Panc1 (cell line): ENCODE measurements around the gene GJB6. TPM values are rescaled to one million over a fixed set of nuclear protein-coding genes. Genes with fewer than 3 reads are reported as not detected.

Experiments
- ATAC-seq: fragments of 200-7000 bp; cut with Tn5 transposase; 2 replicates; pipeline ENCODE4 v1.9.1; 2020; ENCODE audit warnings: mild to moderate bottlenecking, moderate library complexity
- BruUV-seq: library from RNA; stranded (reverse); fragments of 400-500 nt; replicated peaks from 2 replicates; lab custom pipeline; 2021; lab: Mats Ljungman, UMichigan
- CTCF ChIA-PET: fragments of 300-600 bp; sonication (Branson Sonifier 250); formaldehyde crosslinking; loops from one replicate; lab custom pipeline; 2022; ENCODE audit warnings: antibody characterized with exemption; lab: Charles Lee
- POLR2A ChIA-PET: fragments of 300-600 bp; sonication (Branson Sonifier 250); formaldehyde crosslinking; loops from one replicate; lab custom pipeline; 2022; ENCODE audit warnings: antibody characterized with exemption; lab: Charles Lee
- DNase-seq: peaks from one replicate; pipeline ENCODE4 v3.0.0-alpha.2; 2010; ENCODE audit warnings: low read depth, low spot score
- H3K27ac ChIP-seq: 2 replicates; pipeline ENCODE4 v1.5.1; 2011; ENCODE audit warnings: mild to moderate bottlenecking, low read length, inconsistent platforms
- H3K27me3 ChIP-seq: fragments of 200-500 bp; sonication (Bioruptor generic); 2 replicates; pipeline ENCODE4 v1.6.0; 2014; ENCODE audit warnings: low read length, inconsistent platforms; ENCODE audit not compliant: control insufficient read depth, insufficient read depth
- H3K36me3 ChIP-seq: fragments of 200-500 bp; sonication (Bioruptor generic); 2 replicates; pipeline ENCODE4 v1.5.1; 2014; ENCODE audit warnings: inconsistent platforms, mild to moderate bottlenecking, low read length, moderate library complexity; ENCODE audit not compliant: control insufficient read depth, insufficient read depth
- H3K4me1 ChIP-seq: 2 replicates; pipeline ENCODE4 v1.5.1; 2011; ENCODE audit warnings: inconsistent platforms, mild to moderate bottlenecking, low read length, moderate library complexity; ENCODE audit not compliant: control insufficient read depth, insufficient read depth
- H3K4me3 ChIP-seq, 2 experiments: 2 replicates each; pipeline ENCODE4 v1.5.1; 2011 to 2012; ENCODE audit warnings: low read depth in 2 of 2, low read length in 2 of 2, mild to moderate bottlenecking in 2 of 2, inconsistent platforms in 1 of 2, moderate library complexity in 1 of 2
- H3K9me3 ChIP-seq: fragments of 200-500 bp; sonication (Bioruptor generic); 2 replicates; pipeline ENCODE4 v1.5.1; 2014; ENCODE audit warnings: low read depth, mild to moderate bottlenecking, inconsistent platforms, low read length, moderate library complexity; ENCODE audit not compliant: control insufficient read depth, insufficient read depth
- CTCF ChIP-seq: fragments of 450-650 bp; IDR thresholded peaks from 2 replicates; pipeline ENCODE4 v1.5.1; 2017; ENCODE audit warnings: mild to moderate bottlenecking
- REST ChIP-seq, 2 experiments: IDR thresholded peaks; 2 replicates each; pipeline ENCODE4 v1.6.1; 2011 to 2012; ENCODE audit warnings: low read depth in 2 of 2, control low read depth in 1 of 2, low read length in 1 of 2, mild to moderate bottlenecking in 1 of 2, moderate library complexity in 1 of 2; ENCODE audit not compliant: insufficient read depth in 1 of 2
- TCF7L2 ChIP-seq: IDR thresholded peaks from 2 replicates; pipeline ENCODE4 v1.6.1; 2011; ENCODE audit warnings: mild to moderate bottlenecking, low read depth, low read length, inconsistent platforms
- in situ Hi-C: cut with HindIII; loops from 2 replicates; pipeline ENCODE4 v1.10.0; 2016; ENCODE audit warnings: low sequenced_read_pairs, low pct_unique_long_range_greater_than_20kb
- intact Hi-C: fragments of 100-400 bp; cut with micrococcal nuclease; formaldehyde crosslinking; loops from one replicate; pipeline ENCODE4 v1.10.0; 2022; ENCODE audit not compliant: unreplicated experiment
- total RNA-seq: library from RNA; stranded (reverse); gene quantifications from one replicate; pipeline ENCODE4 v1.2.1, GENCODE V29; 2021; ENCODE audit not compliant: unreplicated experiment

GJB6 gene
- total RNA-seq, 1 experiment from 2014 or later = 6.3 TPM

GRCh38 chr13:20222553-20222952 is 9.6 kb downstream of the GJB6 start:
- Histone ChIP-seq H3K9me3 (no peaks in the 10 kb centered on the region), H3K27me3 (no peaks in the 10 kb centered on the region), H3K27ac (no peak overlapping the region), H3K4me1 (no peaks in the 10 kb centered on the region), H3K36me3 (no peaks in the 10 kb centered on the region), H3K4me3 (no peak overlapping the region)
- DNase-seq (no peak), ATAC-seq (no peak)
- POLR2A ChIA-PET = no interaction called here
- in situ Hi-C loops (no loop called here), intact Hi-C loops (no loop called here)
- BruUV-seq = no TSS peak
- CTCF ChIA-PET = no interaction called here
- TF ChIP-seq REST (IDR thresholded peaks at IDR 0.05; ENCODE audit: insufficient read depth in 1 of 2, low read depth in 2 of 2, low read length in 1 of 2) = no peak
- no peak for TF ChIP-seq TCF7L2
- no peak for TF ChIP-seq CTCF

DNA sequence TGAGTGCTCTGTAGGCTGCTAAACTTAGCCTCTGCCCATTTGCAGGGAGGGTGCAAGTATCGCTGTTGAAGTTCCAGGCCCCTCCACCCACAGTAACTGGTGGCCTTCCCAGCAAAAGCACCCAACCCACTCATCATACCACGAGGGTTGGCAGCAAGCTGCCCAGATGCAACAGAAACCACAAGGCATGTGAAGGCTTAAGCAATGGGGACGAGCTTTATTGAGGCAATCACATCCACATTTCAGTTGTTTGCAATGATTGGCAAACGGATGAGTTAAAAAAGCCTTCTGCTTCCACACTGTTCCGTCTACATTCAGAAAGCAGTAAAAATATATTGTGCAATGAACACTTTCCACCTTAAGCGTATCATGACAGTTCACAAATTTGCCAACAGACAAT is 10.3 kb downstream of the GJB6 start:
- Histone ChIP-seq H3K27ac (no peak overlapping the region), H3K36me3 (no peaks in the 10 kb centered on the region), H3K4me3 (no peak overlapping the region), H3K4me1 (no peaks in the 10 kb centered on the region), H3K9me3 (no peaks in the 10 kb centered on the region), H3K27me3 (no peaks in the 10 kb centered on the region)
- POLR2A ChIA-PET = no interaction called here
- BruUV-seq = no TSS peak
- in situ Hi-C loops (no loop called here), intact Hi-C loops (no loop called here)
- ATAC-seq (no peak), DNase-seq (no peak)
- no peak for TF ChIP-seq REST (IDR thresholded peaks at IDR 0.05; ENCODE audit: insufficient read depth in 1 of 2, low read depth in 2 of 2, low read length in 1 of 2)
- no peak for TF ChIP-seq CTCF
- CTCF ChIA-PET = no interaction called here
